GM21423 (cell line): ENCODE results near the gene MEGF6.

ENCODE experiments used
- ATAC-seq: cut with Tn5 transposase; IDR thresholded peaks from one replicate; pipeline ENCODE4 v1.9.1; 2021; ENCODE audit warnings: mild to moderate bottlenecking, moderate library complexity; ENCODE audit not compliant: unreplicated experiment

Gene MEGF6

DNA sequence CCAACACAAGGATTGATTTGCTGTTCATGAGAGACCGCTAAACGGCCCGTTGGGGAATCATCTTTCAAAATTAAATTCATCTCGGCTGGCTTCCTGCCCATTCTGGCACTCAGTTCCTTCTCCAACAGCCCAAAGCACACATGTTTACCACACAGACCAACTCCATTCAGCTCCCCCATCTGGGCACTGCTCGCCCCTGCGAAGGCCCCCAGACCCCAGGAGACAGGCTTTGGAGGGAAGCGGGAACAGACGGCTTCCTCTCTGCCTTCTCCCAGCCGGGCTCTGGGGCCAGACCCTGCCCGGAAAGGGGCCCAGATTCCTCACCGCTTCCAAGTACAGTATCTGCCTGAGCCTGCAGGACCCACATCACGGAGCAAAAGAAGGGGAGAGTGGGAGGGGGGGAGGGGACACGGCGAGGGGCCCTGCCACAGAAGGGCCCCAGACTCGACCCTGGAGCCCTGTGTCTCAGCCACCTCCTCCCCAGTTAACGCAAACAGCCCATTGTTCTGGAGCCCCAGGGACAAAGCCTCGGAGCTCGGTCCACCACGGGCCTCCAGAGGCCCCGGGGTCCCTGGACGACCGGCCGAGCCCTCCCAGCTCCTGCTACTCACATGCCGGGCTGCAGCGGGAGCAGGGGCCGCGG is 660 bp downstream of the MEGF6 start:
- no peak for ATAC-seq

DNA sequence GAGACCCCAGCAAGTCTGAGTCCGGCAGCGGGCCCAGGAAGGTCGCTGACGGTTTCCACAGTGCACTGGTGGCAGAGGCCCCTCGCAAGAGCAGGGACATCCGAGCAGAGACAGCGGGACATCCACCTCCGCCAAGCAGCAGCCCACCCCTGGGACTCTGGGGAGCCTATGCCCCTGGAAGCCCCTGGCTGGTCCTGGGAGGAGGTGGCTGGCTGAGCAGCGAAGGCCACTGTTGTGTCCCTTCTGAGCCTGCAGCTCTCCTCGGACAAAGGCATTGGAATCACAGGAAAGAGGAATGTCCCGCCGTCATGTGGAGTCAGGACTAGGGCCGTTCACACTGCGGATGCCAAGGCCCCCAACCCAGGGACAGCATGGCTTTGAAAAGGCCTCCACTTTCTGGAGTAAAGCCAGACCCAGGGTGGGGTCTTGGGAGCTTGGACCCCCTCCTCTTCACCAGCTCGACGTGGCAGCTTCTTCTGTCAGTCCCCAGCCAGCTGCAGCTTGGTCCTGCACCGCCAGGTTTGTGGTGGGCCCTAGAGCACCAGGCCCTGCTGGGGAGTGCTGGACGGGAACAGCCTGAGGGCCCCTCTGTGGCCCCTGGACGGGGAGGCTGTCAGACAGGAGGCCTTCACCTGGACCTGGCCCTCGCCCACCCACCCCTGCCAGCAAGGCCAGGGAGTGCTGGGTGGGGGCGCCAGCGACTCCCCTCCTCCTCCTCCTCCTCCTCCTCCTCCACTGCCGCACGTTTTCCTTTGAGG is 1.4 kb downstream of the MEGF6 start:
- ATAC-seq: no peak

DNA sequence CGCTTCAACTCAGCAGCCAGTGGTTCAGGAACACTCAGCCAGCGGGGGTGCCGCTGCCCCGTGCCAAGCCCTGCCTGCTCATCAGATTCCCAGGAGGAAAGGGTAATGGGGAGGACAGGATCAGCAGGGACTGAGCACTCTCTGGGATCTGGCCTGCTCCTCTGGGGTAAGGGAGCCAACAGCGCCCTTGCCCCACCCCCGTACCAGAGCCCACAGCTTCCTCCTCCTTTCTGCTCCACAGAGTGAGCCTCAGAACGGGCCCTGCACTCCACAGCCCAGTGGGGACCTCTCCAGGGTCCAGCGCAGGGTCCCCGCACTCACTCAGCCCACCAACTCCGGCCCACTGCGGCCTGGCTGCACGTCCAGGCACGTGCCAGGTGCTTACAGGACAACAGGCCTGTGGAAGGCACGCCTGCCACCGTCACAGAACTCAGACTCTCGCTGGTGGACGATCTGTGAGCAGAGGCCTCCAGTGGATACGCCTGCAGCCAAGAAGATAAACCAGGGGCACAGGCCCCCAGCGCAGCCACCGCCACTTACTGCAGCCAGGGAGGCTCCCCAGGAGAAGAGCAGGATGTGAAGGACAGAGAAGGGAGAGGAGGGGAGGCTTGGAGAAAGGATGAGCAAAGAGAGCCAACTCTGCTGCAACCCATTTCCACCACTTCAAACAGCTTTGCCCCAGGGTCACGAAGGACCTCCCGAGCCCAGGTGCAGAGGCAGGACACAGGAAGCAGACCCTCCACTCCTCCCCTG is 2.1 kb downstream of the MEGF6 start:
- no peak for ATAC-seq

DNA sequence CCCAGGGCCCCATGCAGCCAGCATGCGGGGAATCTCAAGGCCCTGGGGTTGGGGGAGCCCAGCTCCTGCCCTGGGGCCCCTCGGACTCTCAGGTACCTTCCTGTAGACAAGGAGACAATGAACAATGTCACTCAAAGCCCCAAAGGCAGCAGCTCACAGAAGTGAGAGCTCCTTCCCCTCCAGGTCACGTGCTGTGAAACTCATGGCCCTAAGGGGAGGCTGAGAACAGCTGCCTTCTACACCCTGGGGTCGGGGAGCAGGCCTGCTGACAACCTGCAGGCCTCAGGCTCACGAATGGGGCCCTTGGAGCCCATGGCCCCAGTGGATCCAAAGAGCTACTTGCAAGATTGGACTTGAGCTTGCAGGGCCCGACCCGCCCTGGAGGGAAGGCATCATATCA is 3.2 kb downstream of the MEGF6 start:
- ATAC-seq: no peak

DNA sequence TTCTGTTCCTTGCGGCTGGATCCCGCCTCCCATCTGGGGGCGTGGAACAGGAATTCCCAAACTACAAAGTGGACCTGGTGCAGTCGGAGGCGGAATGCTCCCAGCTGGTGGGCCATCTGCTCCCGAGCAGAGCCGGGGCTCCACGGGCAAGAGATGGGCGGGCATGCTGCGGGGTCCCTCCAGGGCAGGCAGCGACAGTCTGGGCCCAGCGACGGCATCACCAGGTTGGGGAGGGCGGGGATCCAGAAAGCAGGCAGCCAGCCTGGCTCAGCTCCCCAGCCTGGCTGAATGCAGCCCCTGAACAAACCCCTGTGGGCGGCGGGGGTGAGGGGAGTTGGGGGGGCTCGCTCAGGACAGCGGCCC is 3.6 kb downstream of the MEGF6 start:
- ATAC-seq: no peak

DNA sequence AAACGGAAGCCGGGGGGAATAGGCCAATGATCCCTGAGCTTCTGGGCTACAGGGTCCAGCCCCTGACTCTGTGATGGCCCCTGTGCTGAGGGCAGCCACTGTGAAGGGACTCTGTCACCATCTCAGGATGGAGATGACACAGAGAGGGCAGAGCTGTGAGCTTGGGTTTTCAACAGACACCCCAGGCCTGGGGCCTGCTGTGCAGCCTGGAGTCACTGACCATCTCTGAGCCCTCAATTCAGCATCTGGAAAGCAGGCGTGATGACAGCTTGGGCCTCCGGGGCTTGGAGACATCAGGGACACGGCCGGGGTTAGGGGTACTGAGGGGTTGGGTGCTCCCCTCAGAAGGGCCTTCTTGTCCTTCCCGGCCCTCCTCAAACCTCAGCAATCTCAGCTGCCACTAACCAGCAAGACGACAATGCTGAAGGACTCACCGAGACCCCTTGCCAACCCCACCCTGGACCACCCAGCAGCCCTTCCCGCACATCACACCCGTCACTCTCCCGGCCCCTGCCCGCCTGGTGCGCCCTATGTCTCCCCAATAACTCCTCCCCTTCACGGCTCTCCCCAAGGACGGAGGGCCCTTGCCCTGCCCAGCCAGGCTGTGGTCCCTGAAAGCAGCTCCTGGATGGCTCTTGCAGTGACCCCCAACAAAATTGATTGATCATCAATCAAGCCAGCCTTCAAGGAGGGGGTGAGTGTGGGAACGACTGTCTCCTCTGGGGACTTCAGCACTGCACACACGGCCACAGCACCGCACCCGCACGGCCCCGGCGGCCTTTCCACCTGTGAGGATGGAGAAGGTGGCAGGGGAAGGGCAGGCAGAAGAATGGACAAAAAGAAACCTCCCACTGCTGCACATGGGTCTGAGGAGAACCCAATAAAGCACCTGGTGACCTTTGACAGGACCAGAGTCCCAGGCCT is 4.3 kb downstream of the MEGF6 start:
- ATAC-seq: no peak

DNA sequence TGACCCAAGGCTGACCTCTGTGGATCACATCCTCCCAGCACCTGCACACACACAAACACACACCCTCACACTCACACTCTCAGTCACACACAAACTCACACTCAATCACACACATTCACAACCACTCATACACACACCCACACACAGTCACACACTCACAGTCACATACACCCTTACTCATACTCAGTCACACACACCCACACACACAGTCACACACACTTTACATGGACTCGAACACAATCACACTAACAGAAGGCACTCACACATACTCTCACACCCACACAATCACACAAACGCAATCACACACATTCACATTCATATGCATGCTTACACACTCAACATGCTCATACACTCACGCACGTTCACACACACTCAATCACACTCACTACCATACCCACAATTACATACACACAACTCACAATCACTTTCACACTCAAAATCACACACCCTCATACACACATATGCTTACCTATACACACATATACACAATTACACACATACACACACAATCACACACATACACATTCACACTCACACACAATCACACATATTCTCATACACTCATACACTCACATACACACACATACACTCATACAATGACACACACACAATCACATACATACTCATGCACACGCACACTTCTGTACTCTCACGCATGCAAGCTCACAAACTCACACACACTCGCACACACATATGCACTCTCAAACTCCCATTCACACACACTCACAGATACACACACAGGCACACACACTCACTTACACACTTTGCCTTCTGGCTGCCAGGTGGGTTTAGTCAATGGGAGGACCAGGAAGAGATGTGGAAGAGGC is 6.1 kb downstream of the MEGF6 start:
- no peak for ATAC-seq

DNA sequence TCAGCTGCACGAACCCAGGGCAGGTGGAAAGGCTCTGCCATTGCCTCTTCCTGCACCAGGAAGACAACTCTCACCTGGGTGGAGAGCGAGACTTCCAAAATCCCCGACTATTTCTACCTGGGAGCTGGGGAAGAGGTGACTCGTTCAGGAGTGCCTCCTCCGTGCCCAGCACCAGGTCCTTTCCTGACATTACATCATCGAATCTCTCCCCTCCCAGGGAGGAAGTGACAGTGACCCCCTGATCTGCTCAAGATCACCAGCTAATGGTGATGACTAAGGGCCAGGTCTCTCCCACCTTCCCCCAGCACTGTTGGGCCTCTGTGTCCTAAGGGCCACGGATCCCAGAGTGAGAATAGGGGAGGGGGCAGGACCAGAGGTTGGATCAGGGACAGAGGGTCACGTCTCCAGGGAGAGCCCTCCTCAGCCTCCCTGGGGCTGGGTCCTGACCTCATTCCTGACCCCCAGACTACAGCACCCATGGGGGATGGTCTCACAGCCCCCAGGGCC is 6.8 kb downstream of the MEGF6 start:
- no peak for ATAC-seq

DNA sequence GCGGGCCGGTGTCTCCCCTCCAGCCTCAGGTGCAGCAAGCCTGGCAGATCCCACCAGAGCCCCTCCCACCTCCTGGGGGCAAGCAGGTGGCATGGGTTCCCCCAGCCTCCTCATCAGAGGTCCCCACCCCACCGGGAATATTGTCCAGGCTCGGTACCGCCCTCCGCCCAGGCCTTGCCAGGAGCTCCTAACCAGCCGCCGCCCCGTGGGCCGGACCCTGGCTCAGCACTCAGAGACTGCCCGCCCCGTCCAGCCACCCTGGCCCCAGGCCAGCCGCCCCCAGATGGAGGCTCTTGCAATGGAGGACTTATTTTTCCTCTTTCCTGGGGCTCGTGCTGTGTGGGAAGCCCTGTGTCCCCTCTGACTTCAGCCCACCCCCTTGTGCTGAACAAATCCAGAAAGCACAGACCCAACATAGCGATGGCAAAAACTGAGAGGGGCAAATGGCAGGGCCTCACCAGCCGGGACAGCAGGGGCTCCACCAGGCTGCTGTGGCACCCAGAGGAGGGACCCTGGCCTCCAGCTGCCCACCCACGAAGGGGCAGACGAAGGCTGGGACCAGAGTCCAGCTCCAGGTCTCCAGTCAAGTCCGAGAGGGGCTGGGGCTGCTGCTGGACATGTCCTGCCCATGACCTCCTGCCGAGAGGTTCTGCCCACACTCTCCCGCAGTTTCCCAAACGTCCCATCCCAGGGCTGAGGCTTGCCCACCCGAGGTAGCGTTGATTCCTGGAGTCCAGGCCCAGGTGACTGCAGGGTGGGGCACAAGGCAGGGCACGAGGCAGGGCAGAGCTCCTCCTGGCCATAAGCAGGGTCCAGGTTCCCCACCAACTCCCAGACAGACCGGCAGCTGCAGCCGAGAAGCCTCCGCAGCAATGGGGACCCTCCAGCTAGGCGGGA is 7.5 kb downstream of the MEGF6 start:
- ATAC-seq: no peak

DNA sequence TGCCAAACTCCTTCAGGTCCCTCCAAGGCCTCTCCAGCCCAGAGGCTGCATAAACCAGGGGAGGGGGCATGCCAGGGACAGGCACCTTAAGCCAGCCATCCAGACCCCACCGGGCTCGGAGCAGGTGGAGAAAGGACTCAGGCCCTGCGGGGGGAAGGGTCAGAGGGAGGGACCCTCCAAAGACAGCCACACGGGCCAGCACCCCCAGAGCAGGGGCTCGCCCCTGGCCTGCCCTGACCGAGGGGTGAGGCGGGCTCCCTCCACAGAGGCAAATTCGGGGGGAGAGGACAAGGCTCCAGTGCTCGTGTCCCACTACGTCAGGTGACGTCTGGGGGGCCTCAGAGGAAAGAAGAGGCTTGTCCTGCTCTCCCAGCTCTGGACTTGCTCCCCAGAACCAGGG is 8.2 kb downstream of the MEGF6 start:
- no peak for ATAC-seq

DNA sequence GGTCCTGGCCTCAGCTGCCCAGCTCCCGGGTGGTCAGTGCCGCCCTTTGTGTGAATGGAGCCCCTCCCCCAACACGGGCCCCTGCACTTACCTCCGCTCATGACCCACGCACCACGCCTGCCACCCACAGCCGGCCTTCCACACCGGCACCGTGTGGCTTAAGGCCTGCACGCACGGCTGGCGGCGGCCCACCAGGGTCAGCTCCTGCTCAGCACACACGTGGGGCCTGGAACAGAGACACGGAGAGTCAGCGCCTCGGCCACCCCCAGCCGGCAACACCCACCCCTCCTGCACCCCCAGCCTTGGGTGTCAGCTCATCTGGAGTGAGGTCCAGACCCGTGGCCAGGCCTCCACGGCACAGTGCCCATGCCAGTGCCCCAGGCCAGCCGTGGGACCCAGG is 8.9 kb downstream of the MEGF6 start:
- no peak for ATAC-seq

DNA sequence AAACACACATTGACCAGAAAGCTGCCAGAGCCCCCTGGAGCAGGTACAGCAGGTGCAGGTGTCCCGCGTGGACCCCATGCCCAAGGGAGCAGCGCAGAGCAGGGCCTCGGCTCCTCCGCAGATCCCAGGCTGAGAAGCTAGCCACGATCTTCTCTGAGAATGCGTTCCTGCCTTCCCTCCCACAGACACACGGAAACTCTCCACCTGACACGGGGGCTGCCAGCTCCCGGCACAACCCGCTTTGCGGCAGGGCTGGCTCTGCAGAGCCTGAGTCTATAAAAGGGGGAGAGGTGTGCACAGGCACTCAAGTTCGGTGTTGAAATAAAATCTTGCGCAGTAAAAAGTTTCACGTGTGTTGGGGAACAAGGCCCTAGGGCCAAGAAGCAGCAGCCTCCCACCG is 9.6 kb downstream of the MEGF6 start:
- ATAC-seq: no peak

DNA sequence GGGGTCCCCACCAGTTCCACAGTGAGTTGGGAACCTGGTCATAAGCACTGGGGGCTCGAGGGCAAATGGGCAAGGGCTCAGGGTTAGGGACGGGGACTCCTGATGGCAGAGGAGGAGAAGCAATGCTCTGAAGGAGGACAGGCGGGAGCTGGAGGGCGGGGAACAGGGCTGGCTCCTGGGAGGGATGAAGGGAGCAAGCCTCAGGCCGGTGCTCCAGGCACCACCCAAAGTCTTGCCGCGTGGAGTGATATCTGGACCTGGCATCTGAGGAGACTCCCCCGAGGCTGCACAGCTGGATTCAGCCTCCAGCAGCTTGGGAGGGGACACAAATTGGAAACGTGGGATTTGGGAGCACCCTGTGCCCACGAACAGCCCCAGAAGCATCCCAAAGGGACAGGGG is 11.0 kb downstream of the MEGF6 start:
- ATAC-seq: no peak

DNA sequence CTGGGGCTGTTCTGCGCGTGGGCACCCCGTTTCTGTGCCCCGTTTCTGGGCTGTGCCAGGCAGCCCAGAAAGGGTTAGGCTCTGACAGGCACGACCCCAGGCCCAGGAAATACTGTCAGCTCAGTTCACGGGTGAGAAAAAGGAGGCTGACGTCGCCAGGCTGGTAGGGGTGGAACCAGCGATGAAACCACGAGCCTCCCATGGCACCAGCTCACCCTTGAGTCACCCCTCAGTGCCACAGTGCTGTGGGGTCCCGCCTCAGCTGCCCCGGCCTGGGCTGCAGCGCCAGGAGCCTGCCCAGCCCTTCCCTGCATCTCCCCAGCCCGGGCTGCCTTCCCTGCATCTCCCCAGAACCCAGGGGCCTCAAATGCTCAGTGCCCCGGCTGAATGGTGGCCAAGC is 11.5 kb downstream of the MEGF6 start:
- ATAC-seq: no peak

DNA sequence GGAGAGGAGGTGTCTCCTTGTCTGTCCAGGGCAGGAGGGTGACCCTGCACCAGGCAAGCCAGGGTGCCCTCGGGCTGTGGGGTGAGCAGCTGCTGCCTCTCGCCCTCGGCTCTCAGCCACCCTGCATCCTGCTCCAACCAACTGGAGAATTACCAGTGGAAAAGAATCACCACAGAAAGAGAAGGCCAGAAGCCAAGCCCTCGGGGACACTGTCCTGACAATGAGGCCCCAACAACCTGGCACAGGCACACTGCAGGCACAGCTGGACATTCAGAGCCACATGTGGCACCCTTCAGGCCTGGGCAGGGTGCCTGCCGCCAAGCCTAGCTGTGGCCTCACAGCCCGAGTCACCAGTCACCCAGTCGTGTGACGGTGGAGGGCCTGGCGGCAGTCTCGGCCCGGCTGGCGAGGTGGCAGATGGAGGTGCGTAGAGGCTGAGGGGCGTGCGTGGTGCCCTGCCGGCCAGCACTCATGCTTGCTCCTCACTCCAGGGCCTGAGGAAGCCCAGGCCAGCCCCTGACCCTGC is 12.0 kb downstream of the MEGF6 start:
- ATAC-seq: no peak

DNA sequence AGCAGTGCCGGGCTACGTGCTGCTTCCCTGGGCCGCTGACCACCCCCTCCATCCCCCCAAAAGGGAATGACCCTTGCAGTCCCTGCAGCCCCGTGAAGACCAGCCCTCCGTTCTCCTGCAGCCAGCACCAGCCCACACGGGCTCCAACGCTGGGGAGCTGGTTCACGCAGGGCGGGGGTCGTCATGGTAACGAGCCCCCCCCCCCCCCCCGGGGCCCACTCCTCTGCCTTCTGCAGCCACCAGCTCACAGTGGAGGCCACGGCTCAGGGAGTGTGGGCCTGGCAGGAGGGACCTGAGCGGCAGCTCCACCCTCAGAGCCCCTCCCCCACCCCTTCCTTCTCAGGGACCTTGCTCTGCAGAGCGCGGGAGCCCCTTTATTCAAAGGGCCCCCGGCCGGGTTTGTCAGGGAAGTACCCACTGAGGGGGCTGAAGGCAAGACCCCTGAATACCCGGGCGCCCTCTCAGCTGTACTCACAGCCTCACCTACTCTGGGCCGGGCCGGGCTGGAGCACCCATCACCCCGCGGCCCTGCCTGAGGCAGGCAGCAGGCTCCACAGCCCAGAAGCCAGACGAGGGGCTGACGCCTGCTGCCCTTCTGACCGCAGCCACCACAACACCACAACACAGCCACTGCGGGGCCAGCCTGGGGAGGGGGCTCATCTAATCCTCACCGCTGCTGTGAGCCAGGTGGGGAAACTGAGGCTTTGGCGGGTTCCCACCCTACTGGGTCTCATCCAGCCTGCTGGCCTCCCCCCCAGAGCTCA is 12.6 kb downstream of the MEGF6 start:
- ATAC-seq: no peak

DNA sequence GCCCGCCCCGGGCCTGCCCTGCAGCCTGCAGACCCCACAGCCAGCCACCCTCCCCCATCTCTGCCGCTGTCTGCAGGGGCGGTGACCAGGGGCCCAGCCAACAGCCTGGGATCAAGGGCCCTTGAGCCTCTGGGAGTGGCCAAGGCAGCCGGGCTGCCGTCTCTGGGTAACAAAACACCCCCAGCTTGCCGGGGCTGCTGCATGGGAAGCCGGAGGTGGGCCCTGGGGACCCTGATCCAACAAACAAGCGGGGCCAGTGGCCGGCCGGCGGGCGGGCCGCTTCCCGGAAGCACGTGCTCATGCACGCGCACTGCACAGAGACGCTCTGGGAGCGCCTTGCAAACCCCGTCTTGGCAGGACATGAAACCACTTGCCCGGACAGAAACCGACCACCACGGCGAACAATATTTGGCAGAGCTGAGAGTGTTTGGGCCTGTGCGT is 13.2 kb downstream of the MEGF6 start:
- ATAC-seq: no peak

DNA sequence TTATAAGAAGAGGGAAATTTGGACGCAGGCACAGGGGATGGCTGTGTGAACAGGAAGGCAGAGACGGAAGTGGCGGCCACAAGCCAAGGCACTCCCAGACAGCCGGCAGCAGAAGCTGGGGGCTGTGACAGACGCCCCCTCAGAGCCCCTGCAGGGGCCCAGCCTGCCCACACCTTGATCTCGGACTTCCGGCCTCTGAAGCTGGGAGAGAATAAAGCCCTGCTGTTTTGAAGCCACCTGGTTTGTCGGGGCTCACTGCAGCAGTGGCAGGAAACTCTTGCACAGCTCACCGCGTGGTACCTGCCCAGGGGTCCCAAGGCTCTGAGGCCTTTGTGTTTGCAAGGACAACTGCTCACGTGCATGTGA is 13.7 kb downstream of the MEGF6 start:
- ATAC-seq: no peak
